Measurements from ENCODE around the gene RYR1. TPM values are rescaled to one million over a fixed set of nuclear protein-coding genes. Genes with fewer than 3 reads are reported as not detected.
A peak's percentile ranks its signal among the peaks of the same experiment; 100 is the strongest.
"Not testable (repeated sequence)": the region's sequence is repeated elsewhere in the genome, so short reads cannot be mapped to it uniquely, and the experiment has no call there.

RYR1 gene
- total RNA-seq, 1 donor from 2014 or later: 1.3 TPM

- no peak overlapping the region for H3K27ac Mint-ChIP-seq (ENCODE audit: unreplicated experiment)
- H3K36me3 Mint-ChIP-seq (ENCODE audit: low read depth, unreplicated experiment): peaks cover 43% of the 10 kb centered on the region
Observed at GRCh38 chr19:38629568-38629967, 196.1 kb downstream of the RYR1 start.

GRCh38 chr19:38631301-38631700, 197.8 kb downstream of the RYR1 start:
- DNase-seq (ENCODE audit: low spot score); H3K27ac Mint-ChIP-seq (ENCODE audit: unreplicated experiment); H3K27me3 Mint-ChIP-seq (ENCODE audit: unreplicated experiment); H3K9me3 Mint-ChIP-seq (ENCODE audit: unreplicated experiment); H3K4me3 Mint-ChIP-seq (ENCODE audit: unreplicated experiment); H3K4me1 Mint-ChIP-seq (ENCODE audit: unreplicated experiment): not testable (repeated sequence)
- peaks cover 33% of the 10 kb centered on the region for H3K36me3 Mint-ChIP-seq (ENCODE audit: low read depth, unreplicated experiment)

More at GRCh38 chr19:38629568-38629967, 196.1 kb downstream of the RYR1 start:
- no peak for DNase-seq (ENCODE audit: low spot score)
- Mint-ChIP-seq H3K9me3 (ENCODE audit: unreplicated experiment) (no peaks in the 10 kb centered on the region), H3K4me1 (ENCODE audit: unreplicated experiment) (no peaks in the 10 kb centered on the region), H3K4me3 (ENCODE audit: unreplicated experiment) (no peak overlapping the region), H3K27me3 (ENCODE audit: unreplicated experiment) (peaks cover 2% of the 10 kb centered on the region)
- no peak for TF ChIP-seq CTCF (IDR thresholded peaks at IDR 0.05; ENCODE audit: unreplicated experiment)

GRCh38 chr19:38631811-38632475, 198.5 kb downstream of the RYR1 start:
- not testable (repeated sequence) for H3K27ac Mint-ChIP-seq (ENCODE audit: unreplicated experiment); H3K4me1 Mint-ChIP-seq (ENCODE audit: unreplicated experiment); H3K4me3 Mint-ChIP-seq (ENCODE audit: unreplicated experiment); H3K27me3 Mint-ChIP-seq (ENCODE audit: unreplicated experiment); H3K9me3 Mint-ChIP-seq (ENCODE audit: unreplicated experiment); DNase-seq (ENCODE audit: low spot score)
- peaks cover 28% of the 10 kb centered on the region for H3K36me3 Mint-ChIP-seq (ENCODE audit: low read depth, unreplicated experiment)

- H3K36me3 Mint-ChIP-seq (ENCODE audit: low read depth, unreplicated experiment): peaks cover 25% of the 10 kb centered on the region
- TF ChIP-seq CTCF (IDR thresholded peaks at IDR 0.05; ENCODE audit: unreplicated experiment): no peak
- DNase-seq (ENCODE audit: low spot score): no peak
- peaks cover 13% of the 10 kb centered on the region for H3K4me1 Mint-ChIP-seq (ENCODE audit: unreplicated experiment)
- peak overlapping the region; percentile 42 for H3K4me3 Mint-ChIP-seq (ENCODE audit: unreplicated experiment)
- H3K9me3 Mint-ChIP-seq (ENCODE audit: unreplicated experiment): no peaks in the 10 kb centered on the region
- peak overlapping the region; percentile 61 for H3K27ac Mint-ChIP-seq (ENCODE audit: unreplicated experiment)
- peaks cover 4% of the 10 kb centered on the region for H3K27me3 Mint-ChIP-seq (ENCODE audit: unreplicated experiment)
Observed at GRCh38 chr19:38632476-38633213, 199.2 kb downstream of the RYR1 start.

GRCh38 chr19:38634757-38635482, 201.4 kb downstream of the RYR1 start:
- DNase-seq (ENCODE audit: low spot score): peak; percentile 86
- Mint-ChIP-seq H3K4me1 (ENCODE audit: unreplicated experiment) (peaks cover 13% of the 10 kb centered on the region), H3K36me3 (ENCODE audit: low read depth, unreplicated experiment) (peaks cover 17% of the 10 kb centered on the region), H3K27ac (ENCODE audit: unreplicated experiment) (peak overlapping the region; percentile 77), H3K9me3 (ENCODE audit: unreplicated experiment) (no peaks in the 10 kb centered on the region), H3K27me3 (ENCODE audit: unreplicated experiment) (peaks cover 2% of the 10 kb centered on the region), H3K4me3 (ENCODE audit: unreplicated experiment) (peak overlapping the region; percentile 74)
- TF ChIP-seq CTCF (IDR thresholded peaks at IDR 0.05; ENCODE audit: unreplicated experiment): peak; percentile 92
